Measurements from ENCODE around the gene ZNF202. TPM values are rescaled to one million over a fixed set of nuclear protein-coding genes. Genes with fewer than 3 reads are reported as not detected.

ZNF202 gene
- total RNA-seq, 1 donor from 2014 or later: 10.6 TPM

- Histone ChIP-seq H3K9me3 (no peaks in the 10 kb centered on the region), H3K4me1 (peaks cover 22% of the 10 kb centered on the region), H3K36me3 (peaks cover 25% of the 10 kb centered on the region), H3K27ac (no peak overlapping the region), H3K4me3 (no peak overlapping the region), H3K27me3 (ENCODE audit: low read depth) (no peaks in the 10 kb centered on the region)
- no peak for ATAC-seq
- no peak for DNase-seq
- intact Hi-C loops (cut with DNase I): no loop called here
- TF ChIP-seq CTCF (IDR thresholded peaks at IDR 0.05): no peak
These were observed 3.1 kb downstream of the ZNF202 start for GRCh38 chr11:123738374-123738773.

- Histone ChIP-seq H3K36me3 (peaks cover 25% of the 10 kb centered on the region), H3K27ac (no peak overlapping the region), H3K4me1 (peaks cover 12% of the 10 kb centered on the region), H3K4me3 (no peak overlapping the region), H3K27me3 (ENCODE audit: low read depth) (no peaks in the 10 kb centered on the region), H3K9me3 (no peaks in the 10 kb centered on the region)
- intact Hi-C loops (cut with DNase I): no loop called here
- ATAC-seq (no peak), DNase-seq (no peak)
- no peak for TF ChIP-seq CTCF (IDR thresholded peaks at IDR 0.05)
These were observed 4.7 kb downstream of the ZNF202 start for GRCh38 chr11:123736769-123737168.

GRCh38 chr11:123729602-123730001 lies 11.9 kb downstream of the ZNF202 start:
- no peak for TF ChIP-seq CTCF (IDR thresholded peaks at IDR 0.05)
- Histone ChIP-seq H3K27ac (no peak overlapping the region), H3K9me3 (peaks cover 9% of the 10 kb centered on the region), H3K27me3 (ENCODE audit: low read depth) (no peaks in the 10 kb centered on the region), H3K36me3 (peaks cover 69% of the 10 kb centered on the region), H3K4me1 (no peaks in the 10 kb centered on the region), H3K4me3 (no peak overlapping the region)
- ATAC-seq: no peak
- DNase-seq: no peak
- intact Hi-C loops (cut with DNase I): no loop called here

- no peak for ATAC-seq
- Histone ChIP-seq H3K27ac (no peak overlapping the region), H3K9me3 (peaks cover 9% of the 10 kb centered on the region), H3K4me1 (no peaks in the 10 kb centered on the region), H3K36me3 (peaks cover 68% of the 10 kb centered on the region), H3K27me3 (ENCODE audit: low read depth) (no peaks in the 10 kb centered on the region), H3K4me3 (no peak overlapping the region)
- intact Hi-C loops (cut with DNase I): no loop called here
- DNase-seq: no peak
- TF ChIP-seq CTCF (IDR thresholded peaks at IDR 0.05): no peak
These were observed 15.3 kb downstream of the ZNF202 start for GRCh38 chr11:123725995-123726655.

- Histone ChIP-seq H3K27me3 (ENCODE audit: low read depth) (no peaks in the 10 kb centered on the region), H3K4me1 (no peaks in the 10 kb centered on the region), H3K36me3 (peaks cover 3% of the 10 kb centered on the region), H3K4me3 (no peak overlapping the region), H3K9me3 (no peaks in the 10 kb centered on the region), H3K27ac (no peak overlapping the region)
- ATAC-seq (no peak), DNase-seq (no peak)
- no peak for TF ChIP-seq CTCF (IDR thresholded peaks at IDR 0.05)
- intact Hi-C loops (cut with DNase I): no loop called here
These were observed 22.0 kb downstream of the ZNF202 start for GRCh38 chr11:123719452-123719851.
